HEK293 (cell line): Measurements from ENCODE around the gene MYH15.

Experiments used
- KLF10 ChIP-seq: fragments of 450-650 bp; IDR thresholded peaks from 2 replicates; pipeline ENCODE4 v1.5.1; 2018; ENCODE audit warnings: missing biosample characterization, mild to moderate bottlenecking, missing genetic modification characterization
- KLF8 ChIP-seq: fragments of 450-650 bp; formaldehyde crosslinking; IDR thresholded peaks from 2 replicates; pipeline ENCODE4 v1.5.1; 2016; ENCODE audit warnings: missing biosample characterization, missing genetic modification characterization
- ZNF274 ChIP-seq, 2 experiments: fragments of 200-500 bp in 1 of 2; fragments of 450-650 bp in 1 of 2; sonication (Bioruptor generic) in 1 of 2; formaldehyde crosslinking in 1 of 2; IDR thresholded peaks; 2 replicates each; pipeline versions ENCODE4 v1.5.1 to v1.6.1; 2014 to 2016; ENCODE audit warnings: borderline replicate concordance in 1 of 2, inconsistent platforms in 1 of 2, low read length in 1 of 2, missing biosample characterization in 1 of 2, missing genetic modification characterization in 1 of 2
- ZNF830 ChIP-seq: fragments of 450-650 bp; IDR thresholded peaks from 2 replicates; pipeline ENCODE4 v1.5.0; 2018; ENCODE audit warnings: missing biosample characterization, missing genetic modification characterization, low read depth, mild to moderate bottlenecking, moderate library complexity

DNA sequence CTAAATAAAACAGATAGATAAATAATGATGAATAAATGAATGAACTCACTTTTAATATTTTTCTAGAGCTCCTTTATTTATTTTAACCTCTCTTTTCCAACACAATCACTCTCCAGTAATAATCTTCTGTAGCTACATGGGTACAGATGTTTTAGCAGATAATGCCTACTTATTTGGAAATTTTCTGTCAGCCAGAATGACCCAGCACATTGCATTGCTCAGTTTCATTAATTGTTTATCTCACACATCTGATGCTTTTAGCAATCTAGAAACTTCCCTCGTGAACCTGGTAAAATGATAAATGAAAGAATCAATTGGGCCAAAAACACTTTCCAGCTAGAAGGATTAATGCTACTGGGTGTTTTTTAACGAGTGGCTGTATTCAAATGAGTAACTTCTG, 14.9 kb upstream of the MYH15 start:
- TF ChIP-seq KLF10 (no peak), ZNF274 (IDR thresholded peaks at IDR 0.05; ENCODE audit: low read length) (no peak), ZNF274 (tag by site-specific recombination; IDR thresholded peaks at IDR 0.05; ENCODE audit: borderline replicate concordance) (no peak), KLF8 (no peak), ZNF830 (tag by site-specific recombination) (no peak)
